ENCODE data around the gene ZNF865. TPM values are rescaled to one million over a fixed set of nuclear protein-coding genes. Genes with fewer than 3 reads are reported as not detected.

Gene ZNF865
- total and polyA plus RNA-seq, 12 donors = 0.72 to 24.7 (median 10.6) TPM

GRCh38 chr19:55598034-55598433 lies 7.4 kb upstream of the ZNF865 start:
- intact Hi-C loops (cut with DNase I) = no loop called here
- Histone ChIP-seq H3K27me3 (no peaks in the 10 kb centered on the region), H3K36me3 (replicated peaks in 1 of 2) (peaks cover 0 to 11% of the 10 kb centered on the region in 2 donors), H3K27ac (peak overlapping the region in 1 of 5 donors; percentile 98), H3K9me3 (replicated peaks in 1 of 3) (no peaks in the 10 kb centered on the region), H3K4me3 (no peak overlapping the region), H3K4me1 (replicated peaks in 1 of 2) (peaks cover 7 to 9% of the 10 kb centered on the region in 2 donors)
- 86 to 90% (median 87%) methylated on average over 9 of the region's 9 CpGs for WGBS, 4 donors
- no peak for DNase-seq
- TF ChIP-seq POLR2A (IDR thresholded peaks at IDR 0.05) = no peak
- no peak for TF ChIP-seq CTCF (IDR thresholded peaks at IDR 0.05)

- H3K36me3 ChIP-seq (replicated peaks in 1 of 2) = peaks cover 0 to 11% of the 10 kb centered on the region in 2 donors
- 7 to 16% (median 10%) methylated on average over 9 to 26 of the region's 26 CpGs for WGBS, 4 donors
- peaks cover 7 to 9% of the 10 kb centered on the region in 2 donors for H3K4me1 ChIP-seq (replicated peaks in 1 of 2)
- H3K27me3 ChIP-seq = no peaks in the 10 kb centered on the region
- peak overlapping the region in 3 of 4 donors; percentile 66 to 99 (median 95) for H3K4me3 ChIP-seq
- TF ChIP-seq CTCF (IDR thresholded peaks at IDR 0.05) (no peak), POLR2A (IDR thresholded peaks at IDR 0.05) (peak; percentile 37 to 72)
- no peaks in the 10 kb centered on the region for H3K9me3 ChIP-seq (replicated peaks in 1 of 3)
- intact Hi-C loops (cut with DNase I) = no loop called here
- peak; percentile 94 to 97 (median 96) for DNase-seq
- H3K27ac ChIP-seq = peak overlapping the region; percentile 93 to 98 (median 95)
These were observed 6.6 kb upstream of the ZNF865 start for GRCh38 chr19:55598719-55599467.

- Histone ChIP-seq H3K27me3 (no peaks in the 10 kb centered on the region), H3K27ac (peak within 1 kb of the TSS; percentile 93 to 98 (median 95)), H3K9me3 (replicated peaks in 1 of 3) (no peaks in the 10 kb centered on the region), H3K4me1 (replicated peaks in 1 of 2) (peaks cover 7 to 15% of the 10 kb centered on the region in 2 donors), H3K36me3 (replicated peaks in 1 of 2) (peaks cover 0 to 11% of the 10 kb centered on the region in 2 donors), H3K4me3 (peak within 1 kb of the TSS; percentile 66 to 99 (median 80))
- peak; percentile 98 to 100 (median 99) for DNase-seq
- intact Hi-C loops (cut with DNase I) = no loop called here
- TF ChIP-seq CTCF (IDR thresholded peaks at IDR 0.05) (no peak), POLR2A (IDR thresholded peaks at IDR 0.05) (no peak)
- 0% methylated on average over 22 to 23 of the region's 23 CpGs for WGBS, 4 donors
These were observed 6.0 kb upstream of the ZNF865 start, which contains the start of gene FIZ1 for GRCh38 chr19:55599468-55599841. FIZ1 (minus strand) TSS chr19:55599517; CDS start chr19:55597865, 1,652 bp downstream.

GRCh38 chr19:55599842-55600661 lies 5.4 kb upstream of the ZNF865 start, which contains the start of gene ZNF524:
ZNF524 (plus strand) TSS chr19:55600288; CDS start chr19:55602113, 1,825 bp downstream.
- intact Hi-C loops (cut with DNase I) = no loop called here
- 0% methylated on average over 9 to 95 of the region's 97 CpGs for WGBS, 4 donors

More at GRCh38 chr19:55599842-55600661, 5.4 kb upstream of the ZNF865 start, which contains the start of gene ZNF524:
- TF ChIP-seq POLR2A (IDR thresholded peaks at IDR 0.05) = peak; percentile 3 to 41
- peak in 1 of 6 experiments; percentile 8 for TF ChIP-seq CTCF (IDR thresholded peaks at IDR 0.05)
- no peaks in the 10 kb centered on the region for H3K9me3 ChIP-seq (replicated peaks in 1 of 3)
- H3K27ac ChIP-seq = peak within 1 kb of the TSS; percentile 93 to 98 (median 95)
- peaks cover 7 to 18% of the 10 kb centered on the region in 2 donors for H3K4me1 ChIP-seq (replicated peaks in 1 of 2)
- DNase-seq = peak; percentile 82 to 95 (median 86)
- H3K4me3 ChIP-seq = peak within 1 kb of the TSS; percentile 66 to 99 (median 80)
- no peaks in the 10 kb centered on the region for H3K27me3 ChIP-seq
- H3K36me3 ChIP-seq (replicated peaks in 1 of 2) = peaks cover 0 to 11% of the 10 kb centered on the region in 2 donors

Data from adrenal gland (tissue), 12 donors.